HepG2 (cell line): Measurements from ENCODE around the gene ZNF217. TPM values are rescaled to one million over a fixed set of nuclear protein-coding genes. Genes with fewer than 3 reads are reported as not detected.

Experiments used
- ATF7-NPFF ChIP-seq: sonication (generic); formaldehyde crosslinking; IDR thresholded peaks from 2 replicates; pipeline ENCODE4 v1.8.1; 2023; ENCODE audit warnings: mild to moderate bottlenecking, low read depth, missing genetic modification reagents, moderate library complexity
- EHMT2 ChIP-seq: fragments of 200-600 bp; sonication (generic); IDR thresholded peaks from 2 replicates; pipeline ENCODE4 v1.7.0; 2017; ENCODE audit warnings: antibody characterized with exemption, low read depth, low read length, borderline replicate concordance
- HHEX ChIP-seq: IDR thresholded peaks from 2 replicates; pipeline ENCODE4 v1.6.1; 2016; ENCODE audit warnings: control low read depth
- HNRNPH1 ChIP-seq: fragments of 200-400 bp; formaldehyde crosslinking; optimal IDR thresholded peaks from 2 replicates; pipeline ENCODE3; 2017; ENCODE audit warnings: mild to moderate bottlenecking, low read depth, low read length
- NCOA1 ChIP-seq: sonication (generic); formaldehyde crosslinking; IDR thresholded peaks from 2 replicates; pipeline ENCODE4 v1.9.0; 2021; ENCODE audit warnings: missing genetic modification reagents
- NFRKB ChIP-seq: fragments of 450-650 bp; IDR thresholded peaks from 2 replicates; pipeline ENCODE4 v1.6.1; 2017
- POLR2G ChIP-seq: fragments of 200-400 bp; formaldehyde crosslinking; IDR thresholded peaks from 2 replicates; pipeline ENCODE4 v1.6.1; 2018; ENCODE audit warnings: mild to moderate bottlenecking, low read depth, low read length, moderate library complexity
- SIX1 ChIP-seq: sonication (generic); formaldehyde crosslinking; IDR thresholded peaks from 2 replicates; pipeline ENCODE4 v1.4.0; 2020; ENCODE audit warnings: missing genetic modification reagents, borderline replicate concordance
- SOX5 ChIP-seq: IDR thresholded peaks from 2 replicates; pipeline ENCODE4 v1.6.1; 2016; ENCODE audit warnings: borderline replicate concordance
- TARDBP ChIP-seq: sonication (generic); formaldehyde crosslinking; IDR thresholded peaks from 2 replicates; pipeline ENCODE4 v1.8.0; 2022; ENCODE audit warnings: mild to moderate bottlenecking, missing genetic modification reagents
- ZBTB3 ChIP-seq: sonication (generic); formaldehyde crosslinking; IDR thresholded peaks from 2 replicates; pipeline ENCODE4 v1.4.0; 2020; ENCODE audit warnings: low read depth, mild to moderate bottlenecking, moderate library complexity, missing genetic modification reagents, borderline replicate concordance
- ZFY ChIP-seq: sonication (generic); formaldehyde crosslinking; IDR thresholded peaks from 2 replicates; pipeline ENCODE4 v1.4.0; 2020; ENCODE audit warnings: missing genetic modification reagents
- ZIK1 ChIP-seq: sonication (generic); formaldehyde crosslinking; IDR thresholded peaks from 2 replicates; pipeline ENCODE4 v1.5.0; 2020; ENCODE audit warnings: mild to moderate bottlenecking, low read depth, missing genetic modification reagents, borderline replicate concordance
- ZNF331 ChIP-seq: sonication (generic); formaldehyde crosslinking; IDR thresholded peaks from 2 replicates; pipeline ENCODE4 v1.4.0; 2020; ENCODE audit warnings: missing genetic modification reagents
- ZNF382 ChIP-seq: sonication (generic); formaldehyde crosslinking; IDR thresholded peaks from 2 replicates; pipeline ENCODE4 v1.5.0; 2020; ENCODE audit warnings: missing genetic modification reagents, mild to moderate bottlenecking, borderline replicate concordance
- ZNF446 ChIP-seq: sonication (generic); formaldehyde crosslinking; IDR thresholded peaks from 2 replicates; pipeline ENCODE4 v1.5.0; 2020; ENCODE audit warnings: mild to moderate bottlenecking, missing genetic modification reagents
- ZNF510 ChIP-seq: sonication (generic); formaldehyde crosslinking; IDR thresholded peaks from 2 replicates; pipeline ENCODE4 v1.4.0; 2020; ENCODE audit warnings: low read depth, mild to moderate bottlenecking, missing genetic modification reagents
- ZNF629 ChIP-seq: sonication (generic); formaldehyde crosslinking; conservative IDR thresholded peaks from 2 replicates; pipeline ENCODE4 v1.5.0; 2020; ENCODE audit warnings: missing genetic modification reagents
- ZSCAN20 ChIP-seq: sonication (generic); formaldehyde crosslinking; IDR thresholded peaks from 2 replicates; pipeline ENCODE4 v1.4.0; 2020; ENCODE audit warnings: missing genetic modification reagents, mild to moderate bottlenecking, borderline replicate concordance
- polyA plus RNA-seq, 8 experiments: library from polyadenylated mRNA; depleted of rRNA in 3 of 8; stranded (reverse) in 7 of 8; unstranded in 1 of 8; fragments of >200 nt; fragmentation: Illumina TruSeq in 4 of 8; extraction: Trizol in 4 of 8; gene quantifications; 2 replicates each; pipeline versions ENCODE4 v1.2.1 to v1.2.3, GENCODE V29; 2011 to 2016; ENCODE audit warnings: low read depth in 4 of 8, missing spikeins in 1 of 8, mixed read lengths in 1 of 8; ENCODE audit not compliant: insufficient read depth in 1 of 8
- total RNA-seq, 5 experiments: library from RNA; depleted of rRNA; stranded (reverse); fragments of >200 nt; fragmentation: Illumina TruSeq; extraction: Trizol; gene quantifications; 2 replicates each; pipeline ENCODE4 v1.2.3, GENCODE V29; 2016; ENCODE audit warnings: low read depth in 1 of 5
- TF ChIP-seq, protein P1 (sequence below): sonication (generic); formaldehyde crosslinking; IDR thresholded peaks from 2 replicates; pipeline ENCODE4 v1.5.0; 2020; ENCODE audit warnings: missing genetic modification reagents
- TF ChIP-seq, protein P2 (sequence below): sonication (generic); formaldehyde crosslinking; IDR thresholded peaks from 2 replicates; pipeline ENCODE4 v1.5.0; 2020; ENCODE audit warnings: mild to moderate bottlenecking, missing genetic modification reagents, borderline replicate concordance
- TF ChIP-seq, protein P3 (sequence below): IDR thresholded peaks from 2 replicates; pipeline ENCODE4 v1.6.1; 2012; ENCODE audit warnings: inconsistent platforms
- TF ChIP-seq, protein P4 (sequence below): IDR thresholded peaks from 2 replicates; pipeline ENCODE4 v1.6.1; 2012; ENCODE audit warnings: low read depth, low read length, improper control_type of control experiment
- TF ChIP-seq, protein P5 (sequence below): sonication (generic); formaldehyde crosslinking; IDR thresholded peaks from 2 replicates; pipeline ENCODE4 v1.8.0; 2022; ENCODE audit warnings: missing genetic modification reagents, mild to moderate bottlenecking, inconsistent platforms, borderline replicate concordance

ZNF217 gene
- total and polyA plus RNA-seq, 2 of the 13 experiments (the other 11 are each of a cell fraction or from before 2014, with no cell fraction given): 22.3 to 29.8 TPM

DNA sequence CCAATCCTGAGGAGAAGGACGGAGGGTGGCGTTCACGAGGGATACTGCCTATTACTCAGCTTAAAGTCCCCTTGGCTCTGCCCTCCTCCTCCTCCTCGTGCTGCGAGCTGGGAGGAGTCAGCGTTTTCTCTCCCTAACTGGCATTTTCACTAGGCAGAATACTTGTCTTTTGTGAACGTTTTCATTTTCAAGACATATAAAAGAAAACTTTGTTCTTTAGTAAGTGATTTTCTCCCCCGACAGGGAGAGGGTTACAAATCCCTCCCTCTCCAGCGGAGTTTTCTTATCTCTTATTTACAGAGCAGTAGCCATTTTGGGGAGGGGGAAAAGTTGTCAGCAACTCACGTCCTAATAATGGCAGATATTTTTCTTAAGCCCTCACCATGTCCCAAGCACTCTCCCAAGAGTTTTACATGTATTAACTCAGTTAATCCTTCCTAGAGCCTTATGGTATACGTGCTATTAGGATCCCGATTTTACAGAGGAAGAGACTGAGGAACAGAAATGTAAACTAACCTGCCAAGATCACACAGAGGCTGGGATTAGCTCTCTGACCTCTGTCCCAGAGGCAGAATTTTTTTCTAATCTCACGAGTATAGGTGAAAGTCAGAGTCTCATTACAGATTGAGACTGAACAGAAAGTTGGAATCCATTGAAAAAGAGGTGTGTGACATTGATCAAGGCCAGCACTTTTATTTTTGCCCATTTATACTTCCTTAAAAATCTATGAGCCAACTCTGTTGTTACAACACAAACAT lies 30.0 kb upstream of the ZNF217 start (continued):
- TF ChIP-seq ZSCAN20 (CRISPR knock-in tag): peak; percentile 17; the same call in 1 of the 2 replicates
- TF ChIP-seq TARDBP: peak; percentile 78; the same call in 1 of the 2 replicates
- TF ChIP-seq, protein P1, sequence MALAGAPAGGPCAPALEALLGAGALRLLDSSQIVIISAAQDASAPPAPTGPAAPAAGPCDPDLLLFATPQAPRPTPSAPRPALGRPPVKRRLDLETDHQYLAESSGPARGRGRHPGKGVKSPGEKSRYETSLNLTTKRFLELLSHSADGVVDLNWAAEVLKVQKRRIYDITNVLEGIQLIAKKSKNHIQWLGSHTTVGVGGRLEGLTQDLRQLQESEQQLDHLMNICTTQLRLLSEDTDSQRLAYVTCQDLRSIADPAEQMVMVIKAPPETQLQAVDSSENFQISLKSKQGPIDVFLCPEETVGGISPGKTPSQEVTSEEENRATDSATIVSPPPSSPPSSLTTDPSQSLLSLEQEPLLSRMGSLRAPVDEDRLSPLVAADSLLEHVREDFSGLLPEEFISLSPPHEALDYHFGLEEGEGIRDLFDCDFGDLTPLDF (CRISPR knock-in tag): no peak; the same call in 1 of the 2 replicates
- no peak for TF ChIP-seq ZNF446 (CRISPR knock-in tag)
- TF ChIP-seq, protein P2, sequence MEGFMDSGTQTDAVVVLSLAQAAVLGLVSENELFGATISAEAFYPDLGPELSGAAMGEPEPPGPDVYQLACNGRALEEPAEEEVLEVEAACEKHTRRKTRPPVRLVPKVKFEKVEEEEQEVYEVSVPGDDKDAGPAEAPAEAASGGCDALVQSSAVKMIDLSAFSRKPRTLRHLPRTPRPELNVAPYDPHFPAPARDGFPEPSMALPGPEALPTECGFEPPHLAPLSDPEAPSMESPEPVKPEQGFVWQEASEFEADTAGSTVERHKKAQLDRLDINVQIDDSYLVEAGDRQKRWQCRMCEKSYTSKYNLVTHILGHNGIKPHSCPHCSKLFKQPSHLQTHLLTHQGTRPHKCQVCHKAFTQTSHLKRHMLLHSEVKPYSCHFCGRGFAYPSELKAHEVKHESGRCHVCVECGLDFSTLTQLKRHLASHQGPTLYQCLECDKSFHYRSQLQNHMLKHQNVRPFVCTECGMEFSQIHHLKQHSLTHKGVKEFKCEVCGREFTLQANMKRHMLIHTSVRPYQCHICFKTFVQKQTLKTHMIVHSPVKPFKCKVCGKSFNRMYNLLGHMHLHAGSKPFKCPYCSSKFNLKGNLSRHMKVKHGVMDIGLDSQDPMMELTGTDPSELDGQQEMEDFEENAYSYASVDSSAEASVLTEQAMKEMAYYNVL (CRISPR knock-in tag): no peak; the same call in 1 of the 2 replicates
- TF ChIP-seq SIX1 (CRISPR knock-in tag): peak; percentile 51; the same call in 1 of the 2 replicates
- peak; percentile 28 for TF ChIP-seq SOX5 (CRISPR knock-in tag)
- TF ChIP-seq, protein P3, sequence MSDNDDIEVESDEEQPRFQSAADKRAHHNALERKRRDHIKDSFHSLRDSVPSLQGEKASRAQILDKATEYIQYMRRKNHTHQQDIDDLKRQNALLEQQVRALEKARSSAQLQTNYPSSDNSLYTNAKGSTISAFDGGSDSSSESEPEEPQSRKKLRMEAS: peak; percentile 85
- peak; percentile 93 for TF ChIP-seq POLR2G
- TF ChIP-seq HNRNPH1: no peak
- no peak for TF ChIP-seq ZNF510
- TF ChIP-seq, protein P4, sequence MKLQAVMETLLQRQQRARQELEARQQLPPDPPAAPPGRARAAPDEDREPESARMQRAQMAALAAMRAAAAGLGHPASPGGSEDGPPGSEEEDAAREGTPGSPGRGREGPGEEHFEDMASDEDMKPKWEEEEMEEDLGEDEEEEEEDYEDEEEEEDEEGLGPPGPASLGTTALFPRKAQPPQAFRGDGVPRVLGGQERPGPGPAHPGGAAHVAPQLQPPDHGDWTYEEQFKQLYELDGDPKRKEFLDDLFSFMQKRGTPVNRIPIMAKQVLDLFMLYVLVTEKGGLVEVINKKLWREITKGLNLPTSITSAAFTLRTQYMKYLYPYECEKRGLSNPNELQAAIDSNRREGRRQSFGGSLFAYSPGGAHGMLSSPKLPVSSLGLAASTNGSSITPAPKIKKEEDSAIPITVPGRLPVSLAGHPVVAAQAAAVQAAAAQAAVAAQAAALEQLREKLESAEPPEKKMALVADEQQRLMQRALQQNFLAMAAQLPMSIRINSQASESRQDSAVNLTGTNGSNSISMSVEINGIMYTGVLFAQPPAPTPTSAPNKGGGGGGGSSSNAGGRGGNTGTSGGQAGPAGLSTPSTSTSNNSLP: peak; percentile 61
- no peak for TF ChIP-seq ATF7-NPFF (CRISPR knock-in tag)
- no peak; the same call in 1 of the 2 replicates for TF ChIP-seq ZFY (CRISPR knock-in tag)
- no peak for TF ChIP-seq ZNF382
- TF ChIP-seq ZNF629 (CRISPR knock-in tag): peak; percentile 60; the same call in 1 of the 2 replicates
- no peak for TF ChIP-seq ZIK1 (CRISPR knock-in tag)
- TF ChIP-seq ZNF331: peak; percentile 56
- 0 out of 2 replicates have a peak, but pooled peaks have one; percentile 26 for TF ChIP-seq NCOA1
- peak; percentile 44; the same call in 1 of the 2 replicates for TF ChIP-seq NFRKB
- no peak; the same call in 1 of the 2 replicates for TF ChIP-seq HHEX (CRISPR knock-in tag)
- TF ChIP-seq ZBTB3 (CRISPR knock-in tag): no peak
- TF ChIP-seq, protein P5, sequence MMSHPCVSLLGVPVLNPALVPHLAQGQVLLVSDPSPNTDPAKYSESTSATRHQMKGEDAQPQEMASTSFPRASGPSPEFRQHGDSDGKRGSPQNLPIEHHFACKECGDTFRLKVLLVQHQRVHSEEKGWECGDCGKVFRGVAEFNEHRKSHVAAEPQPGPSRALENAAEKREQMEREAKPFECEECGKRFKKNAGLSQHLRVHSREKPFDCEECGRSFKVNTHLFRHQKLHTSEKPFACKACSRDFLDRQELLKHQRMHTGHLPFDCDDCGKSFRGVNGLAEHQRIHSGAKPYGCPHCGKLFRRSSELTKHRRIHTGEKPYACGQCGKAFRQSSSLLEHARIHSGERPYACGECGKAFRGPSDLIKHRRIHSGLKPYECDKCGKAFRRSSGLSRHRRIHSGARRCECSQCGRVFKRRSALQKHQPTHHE (CRISPR knock-in tag): 0 out of 2 replicates have a peak, but pooled peaks have one; percentile 60
- no peak for TF ChIP-seq EHMT2
